ENCODE results near the gene CFAP97. TPM values are rescaled to one million over a fixed set of nuclear protein-coding genes. Genes with fewer than 3 reads are reported as not detected.

The CFAP97 gene
- total and polyA plus RNA-seq, 9 of the 15 experiments (the other 6 are each of a cell fraction or from before 2014, with no cell fraction given), result 17.3 to 57.8 (median 44.4) TPM

GRCh38 chr4:185142912-185143600, 60.7 kb downstream of the CFAP97 start, which contains the start of gene SLC25A4 (continued):
- TF ChIP-seq PBX2 (CRISPR knock-in tag; IDR thresholded peaks at IDR 0.05; ENCODE audit: low read depth) (no peak), PBX2 (tag; conservative IDR thresholded peaks at IDR 0.05; ENCODE audit: low read depth) (no peak), E2F8 (IDR thresholded peaks at IDR 0.05; ENCODE audit: low read depth, partially characterized antibody) (no peak), BACH1 (tag; IDR thresholded peaks at IDR 0.05) (no peak), RBFOX2 (IDR thresholded peaks at IDR 0.05; ENCODE audit: low read depth, low read length) (peak; percentile 100), CTCFL (IDR thresholded peaks at IDR 0.05; ENCODE audit: borderline replicate concordance, insufficient read depth, low read depth, low read length, poor library complexity, severe bottlenecking) (peak; percentile 99), CBFA2T2 (conservative IDR thresholded peaks at IDR 0.05) (no peak), ZNF609 (CRISPR knock-in tag; IDR thresholded peaks at IDR 0.05; ENCODE audit: borderline replicate concordance) (no peak), NR2C1 (IDR thresholded peaks at IDR 0.05) (no peak), NR2C1 (tag; IDR thresholded peaks at IDR 0.05) (no peak), XRCC5 (IDR thresholded peaks at IDR 0.05; ENCODE audit: low read depth, low read length) (peak; percentile 52; the same call in 1 of the 2 replicates)
